ENCODE measurements around the gene BCL11A.

DNA sequence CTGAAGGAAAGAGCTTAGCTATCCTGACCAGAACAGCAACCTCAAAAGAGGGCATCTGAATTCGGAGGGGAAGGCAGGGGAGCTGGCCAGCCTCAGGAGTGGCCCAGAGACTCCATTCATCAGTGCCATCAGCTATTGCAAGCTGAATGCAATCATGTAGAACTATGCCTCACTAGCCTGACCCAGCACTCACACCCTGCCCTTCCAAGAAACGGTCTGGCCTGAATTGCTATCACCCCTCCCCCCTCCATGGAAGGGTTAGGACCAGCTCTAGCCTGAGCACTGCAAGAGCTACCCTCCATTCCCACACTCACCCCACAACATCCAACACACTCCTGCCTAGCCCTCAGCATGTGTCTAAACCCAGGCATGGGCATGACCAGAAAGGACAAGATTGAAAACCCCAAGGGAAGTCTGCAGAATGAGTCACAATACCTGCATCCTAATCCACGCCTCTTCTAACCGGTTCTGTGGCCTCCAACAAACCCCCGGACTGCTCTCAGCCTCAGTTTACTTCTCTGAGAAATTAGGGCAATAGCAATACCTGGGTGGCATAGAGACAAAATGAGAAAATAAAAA is 120.3 kb downstream of the BCL11A start:
- TF ChIP-seq, protein P1, sequence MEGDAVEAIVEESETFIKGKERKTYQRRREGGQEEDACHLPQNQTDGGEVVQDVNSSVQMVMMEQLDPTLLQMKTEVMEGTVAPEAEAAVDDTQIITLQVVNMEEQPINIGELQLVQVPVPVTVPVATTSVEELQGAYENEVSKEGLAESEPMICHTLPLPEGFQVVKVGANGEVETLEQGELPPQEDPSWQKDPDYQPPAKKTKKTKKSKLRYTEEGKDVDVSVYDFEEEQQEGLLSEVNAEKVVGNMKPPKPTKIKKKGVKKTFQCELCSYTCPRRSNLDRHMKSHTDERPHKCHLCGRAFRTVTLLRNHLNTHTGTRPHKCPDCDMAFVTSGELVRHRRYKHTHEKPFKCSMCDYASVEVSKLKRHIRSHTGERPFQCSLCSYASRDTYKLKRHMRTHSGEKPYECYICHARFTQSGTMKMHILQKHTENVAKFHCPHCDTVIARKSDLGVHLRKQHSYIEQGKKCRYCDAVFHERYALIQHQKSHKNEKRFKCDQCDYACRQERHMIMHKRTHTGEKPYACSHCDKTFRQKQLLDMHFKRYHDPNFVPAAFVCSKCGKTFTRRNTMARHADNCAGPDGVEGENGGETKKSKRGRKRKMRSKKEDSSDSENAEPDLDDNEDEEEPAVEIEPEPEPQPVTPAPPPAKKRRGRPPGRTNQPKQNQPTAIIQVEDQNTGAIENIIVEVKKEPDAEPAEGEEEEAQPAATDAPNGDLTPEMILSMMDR (IDR thresholded peaks at IDR 0.05) = no peak
- TF ChIP-seq POLR2AphosphoS5 (IDR thresholded peaks at IDR 0.05) = no peak
- no peak for TF ChIP-seq POLR2A (IDR thresholded peaks at IDR 0.05)
